HFFc6 (cell line): Measurements from ENCODE around the gene CCBE1. TPM values are rescaled to one million over a fixed set of nuclear protein-coding genes. Genes with fewer than 3 reads are reported as not detected.
A peak's percentile ranks its signal among the peaks of the same experiment; 100 is the strongest.

Experiments used
- DNase-seq: peaks from one replicate; pipeline ENCODE4 v3.0.0-alpha.2; 2018
- H3K27ac Mint-ChIP-seq: 2 replicates; pipeline ENCODE4 v1.8.0; 2020; ENCODE audit warnings: mild to moderate bottlenecking, mixed read lengths
- H3K27me3 Mint-ChIP-seq: 2 replicates; pipeline ENCODE4 v1.8.0; 2021; ENCODE audit warnings: mild to moderate bottlenecking, moderate library complexity, mixed read lengths; ENCODE audit not compliant: insufficient read depth
- H3K36me3 Mint-ChIP-seq: 2 replicates; pipeline ENCODE4 v1.8.0; 2021; ENCODE audit warnings: low read depth, mixed read lengths
- H3K4me1 Mint-ChIP-seq: 2 replicates; pipeline ENCODE4 v1.8.0; 2020; ENCODE audit warnings: low read depth, mixed read lengths
- H3K4me3 Mint-ChIP-seq: 2 replicates; pipeline ENCODE4 v1.8.0; 2020; ENCODE audit warnings: mild to moderate bottlenecking, moderate library complexity, mixed read lengths
- H3K9me3 Mint-ChIP-seq: 2 replicates; pipeline ENCODE4 v1.8.0; 2020; ENCODE audit warnings: mild to moderate bottlenecking, mixed read lengths
- CTCF ChIP-seq: fragments of 200-600 bp; sonication (generic); IDR thresholded peaks from 2 replicates; pipeline ENCODE4 v1.5.0; 2021; ENCODE audit warnings: antibody characterized with exemption, mild to moderate bottlenecking
- total RNA-seq, 6 experiments: library from RNA; stranded (reverse); fragmentation: NEBNext Ultra II Directional; extraction: Animal tissue kit (Norgen Biotek cat#: 25700); gene quantifications; 2 replicates in 1 of 6; 3 replicates in 5 of 6; pipeline ENCODE4 v1.2.3, GENCODE V29; 2021

The CCBE1 gene
- total RNA-seq, 6 experiments from 2014 or later, result 161 to 223 (median 206) TPM

GRCh38 chr18:59592624-59593023, 104.6 kb downstream of the CCBE1 start:
- no peaks in the 10 kb centered on the region for H3K9me3 Mint-ChIP-seq
- 0 out of 2 replicates have a peak overlapping the region, but pooled peaks have one; percentile 33 for H3K27ac Mint-ChIP-seq
- no peak for DNase-seq
- H3K4me3 Mint-ChIP-seq, result no peak overlapping the region
- H3K4me1 Mint-ChIP-seq, result peaks cover 50% of the 10 kb centered on the region
- TF ChIP-seq CTCF, result no peak
- H3K27me3 Mint-ChIP-seq, result no peaks in the 10 kb centered on the region; the same call in 1 of the 2 replicates
- H3K36me3 Mint-ChIP-seq, result peaks cover 11% of the 10 kb centered on the region

- H3K4me3 Mint-ChIP-seq, result no peak overlapping the region
- peaks cover 44% of the 10 kb centered on the region for H3K4me1 Mint-ChIP-seq
- H3K27me3 Mint-ChIP-seq, result no peaks in the 10 kb centered on the region
- no peak for TF ChIP-seq CTCF
- no peak for DNase-seq
- H3K27ac Mint-ChIP-seq, result no peak overlapping the region
- H3K36me3 Mint-ChIP-seq, result peaks cover 10% of the 10 kb centered on the region; the same call in 1 of the 2 replicates
- no peaks in the 10 kb centered on the region for H3K9me3 Mint-ChIP-seq
Observed at GRCh38 chr18:59582395-59582794, 114.8 kb downstream of the CCBE1 start.

- TF ChIP-seq CTCF, result no peak
- Mint-ChIP-seq H3K27ac (no peak overlapping the region), H3K27me3 (no peaks in the 10 kb centered on the region), H3K36me3 (no peaks in the 10 kb centered on the region; the same call in 1 of the 2 replicates), H3K9me3 (no peaks in the 10 kb centered on the region), H3K4me3 (no peak overlapping the region), H3K4me1 (peaks cover 47% of the 10 kb centered on the region)
- DNase-seq, result no peak
Observed at GRCh38 chr18:59579509-59579908, 117.7 kb downstream of the CCBE1 start.

GRCh38 chr18:59577386-59577655, 119.9 kb downstream of the CCBE1 start:
- no peak for TF ChIP-seq CTCF
- Mint-ChIP-seq H3K36me3 (no peaks in the 10 kb centered on the region; the same call in 1 of the 2 replicates), H3K4me1 (peaks cover 53% of the 10 kb centered on the region), H3K9me3 (no peaks in the 10 kb centered on the region), H3K27ac (no peak overlapping the region), H3K4me3 (no peak overlapping the region), H3K27me3 (no peaks in the 10 kb centered on the region)
- DNase-seq, result no peak

GRCh38 chr18:59576541-59577385, 120.5 kb downstream of the CCBE1 start:
- Mint-ChIP-seq H3K27me3 (no peaks in the 10 kb centered on the region), H3K4me1 (peaks cover 53% of the 10 kb centered on the region), H3K9me3 (no peaks in the 10 kb centered on the region), H3K36me3 (no peaks in the 10 kb centered on the region; the same call in 1 of the 2 replicates), H3K4me3 (no peak overlapping the region), H3K27ac (no peak overlapping the region)
- no peak for TF ChIP-seq CTCF
- DNase-seq, result no peak
